Activated CD4-positive, alpha-beta T cell treated with anti-CD3 and anti-CD28 coated beads, Interleukin-10, Interleukin-2, amounts not matched to agents 100 ng/mL and 50 ng/mL, durations not matched to agents 16 hours and 8 hours (primary cell): ENCODE results near the gene ZNF534.
"Not testable (repeated sequence)": the region's sequence is repeated elsewhere in the genome, so short reads cannot be mapped to it uniquely, and the experiment has no call there.

Experiments
- DNase-seq: peaks from one replicate; pipeline ENCODE4 v3.0.0-alpha.2; 2020

ZNF534 gene

GRCh38 chr19:52500474-52500873 lies 71.5 kb downstream of the ZNF534 start:
- not testable (repeated sequence) for DNase-seq

GRCh38 chr19:52500991-52501390 lies 72.0 kb downstream of the ZNF534 start:
- not testable (repeated sequence) for DNase-seq
